Caco-2 (cell line): ENCODE measurements around the gene NOX5. TPM values are rescaled to one million over a fixed set of nuclear protein-coding genes. Genes with fewer than 3 reads are reported as not detected.

ENCODE experiments used
- BruUV-seq: library from RNA; stranded (reverse); fragments of 400-500 nt; replicated peaks from 2 replicates; lab custom pipeline; 2021; lab: Mats Ljungman, UMichigan
- CTCF ChIA-PET: fragments of 300-600 bp; sonication (Branson Sonifier 250); formaldehyde crosslinking; loops from one replicate; lab custom pipeline; 2022; ENCODE audit warnings: antibody characterized with exemption; lab: Charles Lee
- POLR2A ChIA-PET: fragments of 300-600 bp; sonication (Branson Sonifier 250); formaldehyde crosslinking; loops from one replicate; lab custom pipeline; 2022; ENCODE audit warnings: antibody characterized with exemption; lab: Charles Lee
- DNase-seq, 2 experiments: peaks; one replicate each; pipeline versions ENCODE4 v3.0.0 to v3.0.0-alpha.2; 2020 to 2022
- H3K27me3 ChIP-seq: replicated peaks from 2 replicates; pipeline ENCODE4 v1.6.0; 2011; ENCODE audit warnings: low read length; ENCODE audit not compliant: control insufficient read depth, insufficient read depth
- H3K36me3 ChIP-seq: 2 replicates; pipeline ENCODE4 v1.5.1; 2011; ENCODE audit warnings: low read length; ENCODE audit not compliant: control insufficient read depth, insufficient read depth
- H3K4me1 ChIP-seq: fragments of 250-450 bp; sonication (Bioruptor Pico); 2 replicates; pipeline ENCODE4 v1.5.1; 2020; ENCODE audit warnings: mild to moderate bottlenecking
- H3K4me3 ChIP-seq: 2 replicates; pipeline ENCODE4 v1.5.1; 2011; ENCODE audit warnings: low read depth, mild to moderate bottlenecking, control low read depth, low read length
- H3K9me3 ChIP-seq: fragments of 250-450 bp; sonication (Bioruptor Pico); 2 replicates; pipeline ENCODE4 v1.5.1; 2020; ENCODE audit warnings: mild to moderate bottlenecking, moderate library complexity
- H3K27ac Mint-ChIP-seq: one replicate; pipeline ENCODE4 v1.8.0; 2022; ENCODE audit warnings: mixed read lengths; ENCODE audit not compliant: unreplicated experiment
- H3K27me3 Mint-ChIP-seq: one replicate; pipeline ENCODE4 v1.8.0; 2022; ENCODE audit warnings: mixed read lengths; ENCODE audit not compliant: insufficient read depth, unreplicated experiment
- H3K36me3 Mint-ChIP-seq: one replicate; pipeline ENCODE4 v1.8.0; 2022; ENCODE audit warnings: mild to moderate bottlenecking, mixed read lengths; ENCODE audit not compliant: insufficient read depth, unreplicated experiment
- H3K4me1 Mint-ChIP-seq: one replicate; pipeline ENCODE4 v1.8.0; 2022; ENCODE audit warnings: low read depth, mixed read lengths; ENCODE audit not compliant: unreplicated experiment
- H3K4me3 Mint-ChIP-seq: one replicate; pipeline ENCODE4 v1.8.0; 2022; ENCODE audit warnings: mild to moderate bottlenecking, moderate library complexity, mixed read lengths; ENCODE audit not compliant: unreplicated experiment
- H3K9me3 Mint-ChIP-seq: one replicate; pipeline ENCODE4 v1.8.0; 2022; ENCODE audit warnings: mixed read lengths; ENCODE audit not compliant: unreplicated experiment
- intact Hi-C: fragments of 100-400 bp; cut with micrococcal nuclease; formaldehyde crosslinking; loops from one replicate; pipeline ENCODE4 v1.10.0; 2022; ENCODE audit not compliant: unreplicated experiment
- total RNA-seq: library from RNA; stranded (reverse); gene quantifications from 2 replicates; pipeline ENCODE4 v1.2.3, GENCODE V29; 2022
- TF ChIP-seq, protein P1 (sequence below), 2 experiments: fragments of 200-600 bp in 1 of 2; IDR thresholded peaks; 1 replicate in 1 of 2; 2 replicates in 1 of 2; pipeline versions ENCODE4 v1.5.1 to v1.8.0; 2011 to 2022; ENCODE audit warnings: antibody characterized with exemption in 1 of 2, control low read depth in 1 of 2, inconsistent platforms in 1 of 2, low read depth in 1 of 2, low read length in 1 of 2, mild to moderate bottlenecking in 1 of 2, moderate library complexity in 1 of 2; ENCODE audit not compliant: insufficient read depth in 1 of 2, severe bottlenecking in 1 of 2, unreplicated experiment in 1 of 2

Gene NOX5
- total RNA-seq, 1 experiment from 2014 or later: 0.05 TPM

DNA sequence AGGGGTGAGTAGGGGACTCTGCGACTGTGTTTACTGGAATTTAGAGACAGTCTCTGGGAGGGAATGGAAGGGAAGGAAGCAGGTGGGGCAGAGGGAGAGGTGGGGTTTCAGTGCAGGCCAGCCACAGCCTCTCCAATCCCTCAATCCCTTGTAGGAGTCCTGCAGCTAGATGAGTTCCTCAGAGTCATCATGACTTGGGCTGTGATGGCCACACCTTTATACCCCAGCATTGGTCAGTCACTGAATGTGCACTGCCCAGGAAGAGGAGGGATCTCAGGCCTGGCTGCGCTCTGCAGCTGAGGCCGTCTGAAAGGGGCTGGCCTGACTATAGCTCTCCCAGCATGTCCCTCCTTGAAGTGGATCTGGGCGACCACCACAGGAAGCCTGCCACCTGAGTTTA lies 78.6 kb downstream of the NOX5 start:
- no peaks in the 10 kb centered on the region for H3K27me3 ChIP-seq
- Mint-ChIP-seq H3K9me3 (no peaks in the 10 kb centered on the region), H3K4me3 (no peak overlapping the region), H3K27me3 (peaks cover 12% of the 10 kb centered on the region), H3K4me1 (no peaks in the 10 kb centered on the region), H3K27ac (no peak overlapping the region), H3K36me3 (no peaks in the 10 kb centered on the region)
- ChIA-PET CTCF (no interaction called here), POLR2A (no interaction called here)
- no peaks in the 10 kb centered on the region for H3K9me3 ChIP-seq
- no TSS peak for BruUV-seq
- intact Hi-C loops: no loop called here
- H3K4me3 ChIP-seq: no peak overlapping the region
- H3K36me3 ChIP-seq: no peaks in the 10 kb centered on the region
- TF ChIP-seq, protein P1, sequence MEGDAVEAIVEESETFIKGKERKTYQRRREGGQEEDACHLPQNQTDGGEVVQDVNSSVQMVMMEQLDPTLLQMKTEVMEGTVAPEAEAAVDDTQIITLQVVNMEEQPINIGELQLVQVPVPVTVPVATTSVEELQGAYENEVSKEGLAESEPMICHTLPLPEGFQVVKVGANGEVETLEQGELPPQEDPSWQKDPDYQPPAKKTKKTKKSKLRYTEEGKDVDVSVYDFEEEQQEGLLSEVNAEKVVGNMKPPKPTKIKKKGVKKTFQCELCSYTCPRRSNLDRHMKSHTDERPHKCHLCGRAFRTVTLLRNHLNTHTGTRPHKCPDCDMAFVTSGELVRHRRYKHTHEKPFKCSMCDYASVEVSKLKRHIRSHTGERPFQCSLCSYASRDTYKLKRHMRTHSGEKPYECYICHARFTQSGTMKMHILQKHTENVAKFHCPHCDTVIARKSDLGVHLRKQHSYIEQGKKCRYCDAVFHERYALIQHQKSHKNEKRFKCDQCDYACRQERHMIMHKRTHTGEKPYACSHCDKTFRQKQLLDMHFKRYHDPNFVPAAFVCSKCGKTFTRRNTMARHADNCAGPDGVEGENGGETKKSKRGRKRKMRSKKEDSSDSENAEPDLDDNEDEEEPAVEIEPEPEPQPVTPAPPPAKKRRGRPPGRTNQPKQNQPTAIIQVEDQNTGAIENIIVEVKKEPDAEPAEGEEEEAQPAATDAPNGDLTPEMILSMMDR (IDR thresholded peaks at IDR 0.05; ENCODE audit: insufficient read depth in 1 of 2, low read depth in 1 of 2, low read length in 1 of 2, severe bottlenecking in 1 of 2, unreplicated experiment in 1 of 2): no peak
- DNase-seq: no peak
- H3K4me1 ChIP-seq: no peaks in the 10 kb centered on the region

DNA sequence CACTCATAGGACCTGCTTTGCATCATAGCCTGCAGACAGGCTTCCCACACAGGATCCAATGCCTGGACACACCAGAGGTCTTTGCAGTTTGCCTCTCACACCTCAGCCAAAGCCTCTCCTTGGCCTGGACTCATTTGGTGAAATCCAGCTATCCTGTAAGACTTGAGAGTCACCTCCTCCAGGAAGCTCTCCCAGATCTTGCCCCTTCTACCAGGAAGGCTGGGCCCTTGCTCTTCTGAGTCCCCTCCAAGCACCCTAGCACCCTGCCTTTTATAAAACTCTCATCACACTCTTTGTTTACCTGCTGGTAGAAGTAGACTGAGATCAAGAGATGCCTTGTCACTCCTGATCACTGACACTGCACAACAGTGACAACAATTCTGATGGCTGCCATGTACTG lies 79.1 kb downstream of the NOX5 start:
- CTCF ChIA-PET: no interaction called here
- no TSS peak for BruUV-seq
- POLR2A ChIA-PET: no interaction called here
- no peak for DNase-seq
- Mint-ChIP-seq H3K4me3 (no peak overlapping the region), H3K27ac (no peak overlapping the region), H3K9me3 (no peaks in the 10 kb centered on the region), H3K36me3 (no peaks in the 10 kb centered on the region), H3K27me3 (peaks cover 11% of the 10 kb centered on the region), H3K4me1 (no peaks in the 10 kb centered on the region)
- no peak overlapping the region for H3K4me3 ChIP-seq
- no peaks in the 10 kb centered on the region for H3K36me3 ChIP-seq
- H3K27me3 ChIP-seq: no peaks in the 10 kb centered on the region
- H3K9me3 ChIP-seq: no peaks in the 10 kb centered on the region
- no peaks in the 10 kb centered on the region for H3K4me1 ChIP-seq
- TF ChIP-seq, protein P1 (IDR thresholded peaks at IDR 0.05; ENCODE audit: insufficient read depth in 1 of 2, low read depth in 1 of 2, low read length in 1 of 2, severe bottlenecking in 1 of 2, unreplicated experiment in 1 of 2): no peak
- intact Hi-C loops: no loop called here

DNA sequence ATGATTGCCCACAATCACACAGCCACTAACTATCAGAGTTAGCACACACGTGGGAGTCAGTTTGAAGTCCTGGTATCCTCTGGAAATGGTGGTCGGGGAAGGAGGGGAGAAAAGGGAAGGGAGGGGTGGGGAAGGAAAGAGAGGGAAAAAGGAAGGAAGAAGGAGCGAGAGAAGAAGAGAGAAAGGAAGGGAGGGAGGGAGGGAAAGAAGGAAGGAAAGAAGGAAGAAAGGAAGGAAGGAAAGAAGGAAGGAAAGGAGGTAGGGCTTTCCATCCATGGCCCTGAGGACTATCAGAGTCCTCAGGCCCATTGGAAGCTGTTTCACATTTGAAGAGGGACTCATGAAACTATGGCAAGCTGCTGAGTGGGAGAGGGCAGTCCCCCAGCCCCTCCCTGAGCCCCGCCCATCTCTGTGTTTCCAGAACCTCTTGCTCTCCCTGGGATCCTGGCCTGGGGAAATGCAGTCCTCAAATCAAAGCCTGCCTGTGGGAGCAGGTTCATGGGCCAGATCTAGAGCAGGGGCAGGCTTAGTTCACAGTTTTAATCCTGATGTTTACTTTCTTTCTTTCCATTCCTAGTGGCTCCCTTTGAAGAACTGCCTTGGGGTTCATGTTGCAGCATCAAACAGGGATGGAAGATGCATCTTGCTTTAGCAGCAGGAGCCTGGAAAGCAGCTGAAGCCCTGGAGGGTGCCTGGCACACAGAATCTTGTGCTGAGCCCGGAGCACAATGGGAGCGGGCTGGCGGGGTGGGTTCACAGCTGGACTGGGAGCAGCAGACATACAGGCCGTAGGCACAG lies 79.8 kb downstream of the NOX5 start:
- H3K9me3 ChIP-seq: no peaks in the 10 kb centered on the region
- Mint-ChIP-seq H3K9me3 (no peaks in the 10 kb centered on the region), H3K27ac (no peak overlapping the region), H3K4me3 (no peak overlapping the region), H3K36me3 (no peaks in the 10 kb centered on the region), H3K27me3 (peaks cover 11% of the 10 kb centered on the region), H3K4me1 (no peaks in the 10 kb centered on the region)
- no peaks in the 10 kb centered on the region for H3K27me3 ChIP-seq
- no peaks in the 10 kb centered on the region for H3K36me3 ChIP-seq
- DNase-seq: no peak
- intact Hi-C loops: no loop called here
- CTCF ChIA-PET: no interaction called here
- H3K4me3 ChIP-seq: no peak overlapping the region
- TF ChIP-seq, protein P1 (IDR thresholded peaks at IDR 0.05; ENCODE audit: insufficient read depth in 1 of 2, low read depth in 1 of 2, low read length in 1 of 2, severe bottlenecking in 1 of 2, unreplicated experiment in 1 of 2): no peak
- POLR2A ChIA-PET: no interaction called here
- no TSS peak for BruUV-seq
- H3K4me1 ChIP-seq: no peaks in the 10 kb centered on the region
